ENCODE results near the gene TLCD1.

Gene TLCD1

GRCh38 chr17:28743243-28744103, 17.4 kb upstream of the TLCD1 start, which contains the start of gene TRAF4 (continued):
- TF ChIP-seq ZNF280D (tag by site-specific recombination; IDR thresholded peaks at IDR 0.05) (0 out of 2 replicates have a peak, but pooled peaks have one; percentile 0), EGR2 (tag by site-specific recombination; IDR thresholded peaks at IDR 0.05; ENCODE audit: low read depth) (peak; percentile 58), ZNF600 (tag by site-specific recombination; IDR thresholded peaks at IDR 0.05) (peak; percentile 79; the same call in 1 of the 2 replicates), ZBTB44 (tag by site-specific recombination; IDR thresholded peaks at IDR 0.05) (peak; percentile 70), OSR2 (tag by site-specific recombination; IDR thresholded peaks at IDR 0.05) (peak; percentile 47; the same call in 1 of the 2 replicates), ZBTB7A (tag by site-specific recombination; IDR thresholded peaks at IDR 0.05; ENCODE audit: low read depth) (peak; percentile 18; the same call in 1 of the 2 replicates), ZNF335 (tag by site-specific recombination; conservative IDR thresholded peaks at IDR 0.05) (peak; percentile 78), WT1 (tag by site-specific recombination; IDR thresholded peaks at IDR 0.05) (peak; percentile 86), MEIS1 (CRISPR knock-in tag; IDR thresholded peaks at IDR 0.05; ENCODE audit: borderline replicate concordance) (0 out of 2 replicates have a peak, but pooled peaks have one; percentile 43), FEZF1 (tag by site-specific recombination; IDR thresholded peaks at IDR 0.05) (peak; percentile 82), YY2 (tag by site-specific recombination; IDR thresholded peaks at IDR 0.05) (no peak), MZF1 (tag by site-specific recombination; IDR thresholded peaks at IDR 0.05; ENCODE audit: borderline replicate concordance) (peak; percentile 73), PRDM1 (tag by site-specific recombination; IDR thresholded peaks at IDR 0.05) (peak; percentile 68; the same call in 1 of the 2 replicates), GLI4 (tag by site-specific recombination; IDR thresholded peaks at IDR 0.05) (no peak), KLF10 (tag by site-specific recombination; IDR thresholded peaks at IDR 0.05) (peak; percentile 96), ZEB2 (tag by site-specific recombination; IDR thresholded peaks at IDR 0.05) (peak; percentile 92), INSM2 (tag by site-specific recombination; IDR thresholded peaks at IDR 0.05) (peak; percentile 8; the same call in 1 of the 2 replicates), ZBTB11 (tag by site-specific recombination; conservative IDR thresholded peaks at IDR 0.05; ENCODE audit: low read depth) (peak; percentile 45; the same call in 1 of the 2 replicates), SCRT2 (tag by site-specific recombination; IDR thresholded peaks at IDR 0.05) (peak; percentile 64; the same call in 1 of the 2 replicates), GLIS2 (tag by site-specific recombination; IDR thresholded peaks at IDR 0.05) (peak; percentile 94), ZNF677 (tag by site-specific recombination; IDR thresholded peaks at IDR 0.05) (no peak), ZIC2 (tag by site-specific recombination; IDR thresholded peaks at IDR 0.05) (peak; percentile 89), IKZF3 (tag by site-specific recombination; IDR thresholded peaks at IDR 0.05) (peak; percentile 93), ZFP37 (tag by site-specific recombination; IDR thresholded peaks at IDR 0.05) (peak; percentile 40; the same call in 1 of the 2 replicates), ZNF394 (tag by site-specific recombination; IDR thresholded peaks at IDR 0.05; ENCODE audit: borderline replicate concordance) (peak; percentile 49), BCL11B (tag by site-specific recombination; IDR thresholded peaks at IDR 0.05; ENCODE audit: low read depth) (no peak), ZFP69B (tag by site-specific recombination; IDR thresholded peaks at IDR 0.05) (peak; percentile 89), ZBTB8A (tag by site-specific recombination; IDR thresholded peaks at IDR 0.05) (peak; percentile 95), ZNF76 (tag by site-specific recombination; IDR thresholded peaks at IDR 0.05; ENCODE audit: borderline replicate concordance, low read depth) (peak; percentile 42)
